GM19455 (cell line): ENCODE data around the gene PWWP2B.
"Not testable (repeated sequence)": the region's sequence is repeated elsewhere in the genome, so short reads cannot be mapped to it uniquely, and the experiment has no call there.

Experiments
- ATAC-seq: cut with Tn5 transposase; IDR thresholded peaks from one replicate; pipeline ENCODE4 v1.9.1; 2021; ENCODE audit not compliant: unreplicated experiment

The PWWP2B gene

GRCh38 chr10:132397036-132397541, at the start of gene PWWP2B:
PWWP2B (plus strand) TSS chr10:132397200; CDS start chr10:132397227, 27 bp downstream.
- no peak for ATAC-seq

- no peak for ATAC-seq
Measured at GRCh38 chr10:132347211-132347930, 49.6 kb upstream of the PWWP2B start.

- no peak for ATAC-seq
Measured at GRCh38 chr10:132347931-132348267, 49.1 kb upstream of the PWWP2B start.

- no peak for ATAC-seq
Measured at GRCh38 chr10:132349766-132350165, 47.2 kb upstream of the PWWP2B start.

- ATAC-seq: no peak
Measured at GRCh38 chr10:132350391-132350790, 46.6 kb upstream of the PWWP2B start.

- no peak for ATAC-seq
Measured at GRCh38 chr10:132350946-132351345, 46.1 kb upstream of the PWWP2B start.

GRCh38 chr10:132351611-132352010, 45.4 kb upstream of the PWWP2B start:
- no peak for ATAC-seq

- ATAC-seq: not testable (repeated sequence)
Measured at GRCh38 chr10:132352462-132353308, 44.3 kb upstream of the PWWP2B start.

GRCh38 chr10:132353456-132354355, 43.3 kb upstream of the PWWP2B start:
- ATAC-seq: no peak

GRCh38 chr10:132354356-132355094, 42.5 kb upstream of the PWWP2B start:
- ATAC-seq: no peak

GRCh38 chr10:132355297-132355696, 41.7 kb upstream of the PWWP2B start:
- no peak for ATAC-seq

- ATAC-seq: no peak
Measured at GRCh38 chr10:132355754-132356153, 41.2 kb upstream of the PWWP2B start.

GRCh38 chr10:132356621-132357195, 40.3 kb upstream of the PWWP2B start:
- no peak for ATAC-seq

GRCh38 chr10:132357286-132358058, 39.5 kb upstream of the PWWP2B start:
- ATAC-seq: no peak

- ATAC-seq: no peak
Measured at GRCh38 chr10:132359305-132360040, 37.5 kb upstream of the PWWP2B start.

GRCh38 chr10:132360766-132361447, 36.1 kb upstream of the PWWP2B start:
- no peak for ATAC-seq

GRCh38 chr10:132361581-132362101, 35.4 kb upstream of the PWWP2B start:
- no peak for ATAC-seq

GRCh38 chr10:132362151-132362611, 34.8 kb upstream of the PWWP2B start:
- ATAC-seq: no peak
